Body of pancreas (tissue), 4 donors: ENCODE data around the gene EBF3. TPM values are rescaled to one million over a fixed set of nuclear protein-coding genes. Genes with fewer than 3 reads are reported as not detected.

Experiments
- ATAC-seq: fragments of 150-250 bp; one replicate; pipeline ENCODE4 v1.9.1; 2016
- DNase-seq, 4 donors: peaks; one replicate each; pipeline ENCODE4 v3.0.0-alpha.2; 2019
- H3K27ac ChIP-seq, 4 donors: fragments of 200-600 bp; sonication (generic); 1 replicate in 3 of 4; 2 replicates in 1 of 4; pipeline versions ENCODE4 v1.5.1 to v1.6.1; 2016 to 2019; ENCODE audit warnings: mild to moderate bottlenecking in 1 of 4, mixed read lengths in 1 of 4, moderate library complexity in 1 of 4
- H3K27me3 ChIP-seq, 2 donors: fragments of 200-600 bp; sonication (generic); one replicate each; pipeline ENCODE4 v1.6.0; 2016; ENCODE audit warnings: mild to moderate bottlenecking in 1 of 2
- H3K36me3 ChIP-seq, 2 donors: fragments of 200-600 bp; sonication (generic); replicated peaks in 1 of 2; 2 replicates each; pipeline ENCODE4 v1.5.1; 2016; ENCODE audit warnings: low read depth in 2 of 2; ENCODE audit not compliant: insufficient read depth in 1 of 2
- H3K4me1 ChIP-seq: fragments of 200-600 bp; sonication (generic); one replicate; pipeline ENCODE4 v1.6.0; 2016
- H3K4me3 ChIP-seq, 2 donors: fragments of 200-600 bp; sonication (generic); 1 replicate in 1 of 2; 2 replicates in 1 of 2; pipeline ENCODE4 v1.5.1; 2016 to 2019
- H3K9me3 ChIP-seq, 3 donors: fragments of 200-600 bp; sonication (generic); 1 replicate in 2 of 3; 2 replicates in 1 of 3; pipeline ENCODE4 v1.5.1; 2016
- POLR2A ChIP-seq, 3 donors: fragments of 450-650 bp; IDR thresholded peaks; one replicate each; pipeline ENCODE4 v1.6.1; 2016; ENCODE audit warnings: antibody characterized with exemption in 3 of 3, mild to moderate bottlenecking in 2 of 3
- WGBS, 2 donors: methylation state at CpG; one replicate each; pipeline ENCODE4 v1.1.5; 2017; 5-methylcytosine and 5-hydroxymethylcytosine counted together
- intact Hi-C: fragments of 100-400 bp; cut with DNase I; formaldehyde crosslinking; loops from one replicate; pipeline ENCODE4 v1.15.1; 2023
- total RNA-seq, 2 donors: library from RNA; depleted of rRNA; stranded (reverse); fragments of >200 nt; gene quantifications; one replicate each; pipeline ENCODE4 v1.1.0, GENCODE V29; 2016
- TF ChIP-seq, protein P1 (sequence below), 7 experiments: fragments of 450-650 bp in 4 of 7; fragments of 200-600 bp in 3 of 7; sonication (generic) in 3 of 7; IDR thresholded peaks; one replicate each; pipeline ENCODE4 v1.5.1; 2016 to 2019; ENCODE audit warnings: antibody characterized with exemption in 7 of 7

EBF3 gene
- total RNA-seq, 2 donors from 2014 or later, result 2.3 to 4.6 TPM

DNA sequence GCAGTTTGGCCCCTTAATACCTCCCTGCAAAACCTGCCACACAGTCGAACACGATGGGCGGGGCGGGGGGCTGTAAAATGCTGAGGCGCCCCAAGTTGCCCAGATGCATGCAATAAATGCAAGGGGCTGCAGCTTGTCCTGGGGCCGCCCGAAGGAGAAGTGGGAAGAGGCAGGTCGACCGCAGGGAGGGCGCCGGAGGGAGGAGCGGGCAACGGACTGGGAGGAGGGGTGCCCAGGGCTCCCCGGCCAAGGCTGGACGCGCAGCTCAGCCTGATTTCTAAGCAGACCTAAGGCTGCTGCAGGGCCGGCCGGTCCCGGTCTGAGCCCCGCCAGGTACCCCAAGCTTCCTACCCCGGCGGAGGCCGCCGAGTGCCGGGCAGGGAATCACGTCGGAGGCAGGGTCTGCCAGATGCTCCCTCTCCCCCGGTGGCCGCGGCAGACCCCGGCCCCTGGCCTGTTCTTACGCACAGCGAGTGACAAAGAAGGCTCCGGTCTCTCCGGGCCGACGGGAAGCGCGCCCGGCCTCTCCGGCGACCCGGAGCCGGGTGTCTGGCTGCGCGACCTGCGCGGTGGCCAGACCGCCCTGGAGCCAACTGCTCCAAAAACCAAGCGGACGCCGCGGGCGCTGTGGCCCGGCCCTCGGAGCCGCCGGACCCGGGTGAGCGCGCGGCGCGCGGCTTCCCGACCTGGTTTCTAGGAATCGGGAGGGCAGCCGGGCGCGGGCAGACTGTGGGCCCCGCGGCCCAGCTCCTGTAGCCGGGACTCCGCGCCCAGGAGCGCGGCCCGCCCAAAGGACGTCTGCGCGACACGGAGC, 744 bp upstream of the EBF3 start:
- intact Hi-C loops, result no loop called here
- H3K9me3 ChIP-seq, result no peaks in the 10 kb centered on the region
- peaks cover 0 to 75% of the 10 kb centered on the region in 2 donors for H3K27me3 ChIP-seq
- ATAC-seq (no peak), DNase-seq (no peak)
- H3K4me3 ChIP-seq, result no peak overlapping the region
- WGBS, 2 donors, result 4 to 11% methylated on average over 24 to 77 of the region's 82 CpGs
- H3K27ac ChIP-seq, result peak overlapping the region in 1 of 4 donors; percentile 10
- no peaks in the 10 kb centered on the region for H3K36me3 ChIP-seq
- TF ChIP-seq POLR2A (IDR thresholded peaks at IDR 0.05), result no peak
- TF ChIP-seq, protein P1, sequence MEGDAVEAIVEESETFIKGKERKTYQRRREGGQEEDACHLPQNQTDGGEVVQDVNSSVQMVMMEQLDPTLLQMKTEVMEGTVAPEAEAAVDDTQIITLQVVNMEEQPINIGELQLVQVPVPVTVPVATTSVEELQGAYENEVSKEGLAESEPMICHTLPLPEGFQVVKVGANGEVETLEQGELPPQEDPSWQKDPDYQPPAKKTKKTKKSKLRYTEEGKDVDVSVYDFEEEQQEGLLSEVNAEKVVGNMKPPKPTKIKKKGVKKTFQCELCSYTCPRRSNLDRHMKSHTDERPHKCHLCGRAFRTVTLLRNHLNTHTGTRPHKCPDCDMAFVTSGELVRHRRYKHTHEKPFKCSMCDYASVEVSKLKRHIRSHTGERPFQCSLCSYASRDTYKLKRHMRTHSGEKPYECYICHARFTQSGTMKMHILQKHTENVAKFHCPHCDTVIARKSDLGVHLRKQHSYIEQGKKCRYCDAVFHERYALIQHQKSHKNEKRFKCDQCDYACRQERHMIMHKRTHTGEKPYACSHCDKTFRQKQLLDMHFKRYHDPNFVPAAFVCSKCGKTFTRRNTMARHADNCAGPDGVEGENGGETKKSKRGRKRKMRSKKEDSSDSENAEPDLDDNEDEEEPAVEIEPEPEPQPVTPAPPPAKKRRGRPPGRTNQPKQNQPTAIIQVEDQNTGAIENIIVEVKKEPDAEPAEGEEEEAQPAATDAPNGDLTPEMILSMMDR (IDR thresholded peaks at IDR 0.05), result no peak
- H3K4me1 ChIP-seq, result peaks cover 45% of the 10 kb centered on the region

DNA sequence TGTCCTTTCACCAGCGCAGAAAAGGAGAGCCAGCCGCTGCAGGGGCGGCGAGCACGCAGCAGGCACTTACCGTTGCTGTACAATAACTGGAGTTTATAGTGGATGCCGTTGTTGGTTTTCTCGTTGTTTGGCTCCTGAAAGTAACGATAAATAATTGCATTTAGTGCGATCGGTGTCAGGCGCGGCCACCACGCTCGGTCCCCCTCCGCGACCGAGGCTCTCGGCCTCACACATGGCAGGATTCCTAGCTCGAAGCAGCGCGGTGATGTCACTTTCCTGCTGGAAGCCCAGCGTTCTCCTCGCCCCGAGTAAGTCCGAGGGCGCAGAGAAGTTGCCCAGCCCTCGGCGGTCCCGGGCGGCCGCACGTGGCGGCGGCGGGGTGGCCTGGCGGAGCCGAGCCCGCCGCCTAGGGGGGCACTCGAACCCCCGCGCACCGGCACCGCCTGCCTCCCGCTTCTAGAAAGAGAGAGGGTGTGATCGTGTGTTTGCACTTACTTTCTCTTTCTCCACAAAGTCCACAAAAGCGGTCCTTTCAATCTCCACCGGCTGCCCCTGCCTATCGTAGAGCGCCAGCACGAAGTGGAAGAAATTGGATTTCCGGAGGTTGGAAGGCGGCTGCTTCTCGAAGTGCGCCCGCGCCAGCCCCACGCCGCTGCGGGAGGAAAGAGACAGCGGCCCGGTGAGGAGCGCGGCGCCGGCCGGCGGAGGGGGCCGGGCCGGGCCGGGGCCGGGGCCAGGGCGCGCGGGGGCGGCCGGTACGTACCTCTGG, 1.0 kb downstream of the EBF3 start:
- peak overlapping the region in 2 of 4 donors; percentile 24 to 47 for H3K27ac ChIP-seq
- H3K36me3 ChIP-seq, result no peaks in the 10 kb centered on the region
- ATAC-seq (peak; percentile 13), DNase-seq (no peak)
- H3K4me1 ChIP-seq, result peaks cover 56% of the 10 kb centered on the region
- H3K9me3 ChIP-seq, result no peaks in the 10 kb centered on the region
- H3K27me3 ChIP-seq, result peaks cover 0 to 75% of the 10 kb centered on the region in 2 donors
- TF ChIP-seq, protein P1 (IDR thresholded peaks at IDR 0.05), result no peak
- TF ChIP-seq POLR2A (IDR thresholded peaks at IDR 0.05), result no peak
- no peak overlapping the region for H3K4me3 ChIP-seq
- WGBS, 2 donors, result 4 to 9% methylated on average over 51 to 68 of the region's 79 CpGs
- intact Hi-C loops, result no loop called here

DNA sequence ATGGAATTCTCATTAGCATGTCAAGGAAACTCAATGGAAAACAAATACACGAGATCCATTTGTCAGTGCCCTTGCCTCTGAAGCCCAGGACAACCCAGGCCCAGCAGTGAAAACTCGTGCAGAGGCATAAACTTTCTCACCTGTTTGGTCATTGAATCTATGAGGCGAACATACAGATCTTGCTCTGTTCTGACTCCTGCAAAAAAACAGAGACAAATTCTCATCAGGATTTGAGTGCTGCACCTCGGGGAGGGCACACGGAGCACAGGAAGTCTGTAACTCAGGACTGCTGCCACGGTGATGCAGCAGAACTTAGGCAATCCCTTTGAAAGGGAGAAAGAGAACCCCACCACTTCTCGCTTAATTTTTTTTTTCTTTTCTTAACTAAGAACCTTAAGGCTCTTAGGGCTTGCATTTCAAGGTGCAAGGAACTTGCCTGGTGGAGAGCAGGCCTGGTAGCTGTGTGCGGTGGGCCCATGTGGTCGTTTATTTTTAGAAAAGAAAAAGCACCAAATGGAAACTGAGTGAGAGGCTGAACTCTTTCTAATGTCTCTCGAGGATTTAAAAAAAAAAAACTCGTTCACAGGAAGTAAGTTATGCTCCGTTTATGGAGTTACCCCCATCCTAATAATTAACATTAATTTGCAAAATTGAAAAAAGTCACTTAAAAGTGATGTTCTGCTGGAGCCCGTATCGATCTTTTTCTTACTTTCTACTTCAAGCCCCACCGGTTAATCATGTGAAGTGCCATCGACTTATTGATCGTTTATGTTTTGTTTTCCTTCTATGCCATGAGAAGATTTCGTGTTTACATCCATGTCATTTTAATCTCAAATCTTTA, 1.8 kb downstream of the EBF3 start:
- H3K4me3 ChIP-seq, result no peak overlapping the region
- H3K4me1 ChIP-seq, result peaks cover 48% of the 10 kb centered on the region
- ATAC-seq (no peak), DNase-seq (no peak)
- intact Hi-C loops, result no loop called here
- 7 to 12% methylated on average over 18 of the region's 18 CpGs for WGBS, 2 donors
- no peaks in the 10 kb centered on the region for H3K36me3 ChIP-seq
- H3K9me3 ChIP-seq, result no peaks in the 10 kb centered on the region
- H3K27ac ChIP-seq, result peak overlapping the region in 1 of 4 donors; percentile 4
- TF ChIP-seq POLR2A (IDR thresholded peaks at IDR 0.05), result no peak
- TF ChIP-seq, protein P1 (IDR thresholded peaks at IDR 0.05), result no peak
- H3K27me3 ChIP-seq, result peaks cover 0 to 76% of the 10 kb centered on the region in 2 donors

DNA sequence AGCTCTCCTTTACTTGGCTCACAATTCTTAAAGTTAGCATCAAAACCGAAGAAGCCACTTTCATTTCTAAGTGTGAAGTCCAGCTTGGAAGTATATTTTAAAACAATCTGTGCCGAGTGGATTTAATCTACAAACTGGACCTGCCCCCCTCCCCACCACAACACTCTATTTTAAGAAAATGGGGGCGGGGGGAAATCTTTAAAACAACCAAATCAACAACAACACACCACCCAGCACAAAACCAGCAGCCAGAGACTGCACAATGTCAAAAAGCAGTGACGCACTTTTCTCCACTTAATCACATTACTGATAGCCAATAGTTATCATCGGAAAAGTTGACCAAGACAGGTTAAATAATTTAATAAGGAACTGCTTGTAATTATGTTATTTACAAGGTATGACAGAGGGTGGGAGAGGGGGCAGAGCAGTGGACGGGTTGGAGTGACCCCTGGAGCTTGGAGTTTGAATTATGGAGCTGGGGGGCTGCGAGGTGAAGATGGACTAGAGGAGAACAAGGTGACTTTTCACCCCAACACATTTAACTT, 2.8 kb downstream of the EBF3 start:
- 10 to 12% methylated on average over 7 of the region's 7 CpGs for WGBS, 2 donors
- no peak overlapping the region for H3K4me3 ChIP-seq
- ATAC-seq, result no peak

More for the DNA sequence above, 2.8 kb downstream of the EBF3 start:
- Histone ChIP-seq H3K36me3 (no peaks in the 10 kb centered on the region), H3K27me3 (peaks cover 0 to 81% of the 10 kb centered on the region in 2 donors), H3K9me3 (no peaks in the 10 kb centered on the region), H3K27ac (no peak overlapping the region), H3K4me1 (peaks cover 46% of the 10 kb centered on the region)
- no peak for DNase-seq
- TF ChIP-seq, protein P1 (IDR thresholded peaks at IDR 0.05), result no peak
- no peak for TF ChIP-seq POLR2A (IDR thresholded peaks at IDR 0.05)
- intact Hi-C loops, result no loop called here
